ENCODE data around the gene SUMO2. TPM values are rescaled to one million over a fixed set of nuclear protein-coding genes. Genes with fewer than 3 reads are reported as not detected.

SUMO2 gene
- total RNA-seq, 1 experiment from 2014 or later, result 859 TPM

- H3K9me2 ChIP-seq (ENCODE audit: insufficient read depth), result no peaks in the 10 kb centered on the region
- ATAC-seq (no peak), DNase-seq (ENCODE audit: low read depth, low spot score) (no peak)
- intact Hi-C loops (cut with micrococcal nuclease), result no loop called here
- H4K20me1 ChIP-seq (ENCODE audit: insufficient read depth), result no peaks in the 10 kb centered on the region
- ChIA-PET CTCF (interaction anchor here (1.2 kb wide), 1 partner anchor 114 kb away, joined by 4 read pairs; no protein-coding TSS in a partner anchor), POLR2A (no interaction called here), RAD21 (ENCODE audit: low non-redundant PET in 1 of 2, low total read pairs in 2 of 2, uncharacterized antibody in 2 of 2, unreplicated experiment in 2 of 2) (no interaction called here)
- peaks cover 46 to 88% of the 10 kb centered on the region in 2 experiments; a peak in 3 of 4 replicates for H3K36me3 ChIP-seq (ENCODE audit: control insufficient read depth in 1 of 2, insufficient read depth in 2 of 2, low read length in 2 of 2)
- no peak overlapping the region for H3K9ac ChIP-seq (ENCODE audit: low read length)
- TF ChIP-seq RAD21 (IDR thresholded peaks at IDR 0.05; ENCODE audit: low read depth) (no peak), ZBTB33 (IDR thresholded peaks at IDR 0.05; ENCODE audit: extremely low read depth, insufficient replicate concordance, low read length) (no peak), YY1 (IDR thresholded peaks at IDR 0.05; ENCODE audit: extremely low read depth, insufficient replicate concordance, low read depth, low read length) (no peak), EZH2 (IDR thresholded peaks at IDR 0.05) (no peak), CTCF (IDR thresholded peaks at IDR 0.05 in 2 of 3, conservative IDR thresholded peaks at IDR 0.05 in 1 of 3; ENCODE audit: borderline replicate concordance in 1 of 3, insufficient read depth in 1 of 3, low read depth in 2 of 3, low read length in 2 of 3) (no peak), EZH2phosphoT487 (IDR thresholded peaks at IDR 0.05; ENCODE audit: borderline replicate concordance) (no peak), ATF3 (IDR thresholded peaks at IDR 0.05) (no peak), MAX (IDR thresholded peaks at IDR 0.05) (no peak)
- no TSS peak for BruUV-seq (replicated peaks)
- no peak overlapping the region for H3K27ac ChIP-seq (ENCODE audit: low read depth, low read length)
- no peak overlapping the region for H3K4me3 ChIP-seq (replicated peaks in 1 of 2; ENCODE audit: low read depth in 1 of 2, low read length in 2 of 2)
- H3K79me2 ChIP-seq (ENCODE audit: insufficient read depth, low read length), result peaks cover 11% of the 10 kb centered on the region; the same call in 1 of the 2 replicates
- H3K9me3 ChIP-seq (ENCODE audit: control insufficient read depth in 1 of 2, insufficient read depth in 1 of 2, low read depth in 1 of 2, low read length in 2 of 2), result no peaks in the 10 kb centered on the region
- H2AFZ ChIP-seq (ENCODE audit: low read depth, low read length, poor library complexity, severe bottlenecking), result no peak overlapping the region
- H3K4me1 ChIP-seq (ENCODE audit: control insufficient read depth in 1 of 2, insufficient read depth in 2 of 2, low read length in 2 of 2), result no peaks in the 10 kb centered on the region
- H3K4me2 ChIP-seq (ENCODE audit: low read length), result no peak overlapping the region
- H3K27me3 ChIP-seq (ENCODE audit: insufficient read depth, low read length), result no peaks in the 10 kb centered on the region
Measured at GRCh38 chr17:75227729-75228128, 45.0 kb upstream of the SUMO2 start.

Measured in HCT116 (cell line).